Kidney (tissue), 14 donors: ENCODE measurements around the gene SHF. TPM values are rescaled to one million over a fixed set of nuclear protein-coding genes. Genes with fewer than 3 reads are reported as not detected.

Experiments used
- DNase-seq, 5 donors: peaks; one replicate each; pipeline ENCODE4 v3.0.0-alpha.2; 2013 to 2020
- FAIRE-seq: peaks from 2 replicates; lab custom pipeline; 2012; peaks lifted over from hg19 to GRCh38; lab: Jason Lieb, UNC
- H3K27ac ChIP-seq, 2 donors: one replicate each; pipeline ENCODE4 v1.7.0; 2013; ENCODE audit warnings: low read depth in 2 of 2, low read length in 2 of 2, inconsistent platforms in 1 of 2
- H3K27me3 ChIP-seq: one replicate; pipeline ENCODE4 v1.7.1; 2013; ENCODE audit warnings: low read length, inconsistent platforms; ENCODE audit not compliant: control insufficient read depth, insufficient read depth
- H3K36me3 ChIP-seq, 3 donors: one replicate each; pipeline versions ENCODE4 v1.7.0 to v1.7.1; 2013; ENCODE audit warnings: low read length in 3 of 3, control low read depth in 1 of 3, inconsistent platforms in 1 of 3; ENCODE audit not compliant: insufficient read depth in 3 of 3, control insufficient read depth in 2 of 3
- H3K4me1 ChIP-seq, 3 donors: one replicate each; pipeline versions ENCODE4 v1.7.0 to v1.7.1; 2013; ENCODE audit warnings: low read length in 3 of 3, inconsistent platforms in 1 of 3, low read depth in 1 of 3; ENCODE audit not compliant: control insufficient read depth in 2 of 3, insufficient read depth in 2 of 3
- H3K4me3 ChIP-seq, 3 donors: one replicate each; pipeline versions ENCODE4 v1.7.0 to v1.8.1; 2013; ENCODE audit warnings: low read length in 3 of 3, control low read depth in 1 of 3, inconsistent platforms in 1 of 3
- H3K9ac ChIP-seq, 3 donors: one replicate each; pipeline versions ENCODE4 v1.7.0 to v1.7.1; 2013; ENCODE audit warnings: low read length in 3 of 3, control low read depth in 1 of 3, inconsistent platforms in 1 of 3
- H3K9me3 ChIP-seq, 3 donors: one replicate each; pipeline versions ENCODE4 v1.7.0 to v1.7.1; 2013; ENCODE audit warnings: low read length in 3 of 3, control low read depth in 1 of 3, inconsistent platforms in 1 of 3; ENCODE audit not compliant: control insufficient read depth in 2 of 3, insufficient read depth in 1 of 3
- CTCF ChIP-seq: IDR thresholded peaks from 3 replicates; pipeline ENCODE4 v1.5.1; 2012; ENCODE audit warnings: mild to moderate bottlenecking, moderate library complexity, borderline replicate concordance; ENCODE audit not compliant: insufficient read depth; ENCODE audit errors: extremely low read depth
- intact Hi-C: fragments of 100-400 bp; cut with DNase I; formaldehyde crosslinking; loops from one replicate; pipeline ENCODE4 v1.11.1; 2022
- polyA plus RNA-seq: library from polyadenylated mRNA; stranded (reverse); fragments of 350-450 nt; fragmentation: Illumina TruSeq; extraction: RNeasy Lipid Tissue Mini Kit (QIAGEN cat#74804); gene quantifications from one replicate; pipeline ENCODE4 v1.2.3, GENCODE V29; 2014; ENCODE audit warnings: low read depth, low replicate concordance; ENCODE audit not compliant: insufficient read depth
- total RNA-seq: library from RNA; stranded (reverse); fragmentation: NEBNext Ultra II Directional; extraction: Animal tissue kit (Norgen Biotek cat#: 25700); gene quantifications from one replicate; pipeline ENCODE4 v1.2.1, GENCODE V29; 2021
- donor health status: control.
- donor health status: control.
- donor health status: control.
- donor health status: control.
- donor health status: control.
- donor health status: DM: yes; HTN: yes; CAD: no.
- donor health status: Normal renal cell carcinoma (clear cell type).

The SHF gene
- total and polyA plus RNA-seq, 2 donors from 2014 or later, result 5.2 to 7.7 TPM

- H3K9me3 ChIP-seq, result no peaks in the 10 kb centered on the region
- peak overlapping the region in 2 of 3 donors; percentile 7 to 48 for H3K4me3 ChIP-seq
- peak overlapping the region in 1 of 3 donors; percentile 3 for H3K9ac ChIP-seq
- no peak for TF ChIP-seq CTCF
- H3K36me3 ChIP-seq, result no peaks in the 10 kb centered on the region
- no peaks in the 10 kb centered on the region for H3K27me3 ChIP-seq
- FAIRE-seq, result no peak
- no peak overlapping the region for H3K27ac ChIP-seq
- peaks cover 0 to 6% (median 5%) of the 10 kb centered on the region in 3 donors for H3K4me1 ChIP-seq
- intact Hi-C loops, result no loop called here
- DNase-seq, result peak in 4 of 5 donors; percentile 37 to 82 (median 63)
Measured at GRCh38 chr15:45186771-45187577, 792 bp downstream of the SHF start.

DNA sequence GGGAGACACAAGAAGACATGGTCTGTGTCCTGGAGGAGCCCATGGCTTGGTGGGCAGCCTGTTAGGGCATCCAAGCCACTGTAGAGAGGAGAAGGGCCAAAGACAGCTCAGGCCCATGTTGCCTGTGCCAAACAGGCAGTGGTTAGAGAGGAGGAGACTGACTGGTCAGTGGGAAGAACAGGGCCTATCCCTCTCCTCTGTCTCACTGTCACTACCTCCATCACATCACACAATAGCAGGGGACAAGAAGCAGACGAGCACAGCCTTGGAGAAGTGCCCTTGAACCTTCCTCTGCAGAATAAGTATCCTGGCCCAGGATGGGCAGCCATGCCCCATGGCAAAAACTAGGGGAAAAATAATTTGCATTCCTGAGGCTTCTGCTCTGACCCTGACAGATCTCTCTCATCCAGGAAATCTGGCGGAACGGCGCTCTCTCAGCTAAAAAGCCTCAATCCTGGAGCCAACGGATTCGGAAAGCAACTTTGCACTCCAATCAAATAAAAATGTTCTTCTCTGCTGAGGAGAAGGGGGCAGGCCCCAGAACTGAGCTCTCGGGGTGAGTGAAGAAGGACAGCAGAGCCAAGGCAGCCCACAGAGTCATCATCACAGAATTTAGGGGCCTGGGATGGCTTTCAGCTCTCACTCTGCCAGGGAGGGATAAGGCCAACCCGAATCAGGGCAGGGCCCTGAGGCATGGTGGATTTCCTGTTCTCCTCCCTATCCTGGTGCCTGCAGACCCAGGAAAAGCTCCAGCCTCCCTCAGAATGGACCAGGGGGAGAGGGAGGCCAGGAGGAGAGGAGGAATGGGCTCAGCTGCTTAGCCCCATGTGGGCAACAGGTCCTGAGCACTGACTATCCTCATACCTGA, 1.6 kb downstream of the SHF start:
- no peak for FAIRE-seq
- intact Hi-C loops, result no loop called here
- TF ChIP-seq CTCF, result no peak
- peaks cover 0 to 6% (median 5%) of the 10 kb centered on the region in 3 donors for H3K4me1 ChIP-seq
- H3K9me3 ChIP-seq, result no peaks in the 10 kb centered on the region
- H3K36me3 ChIP-seq, result no peaks in the 10 kb centered on the region
- H3K4me3 ChIP-seq, result peak overlapping the region in 2 of 3 donors; percentile 7 to 48
- peak in 1 of 5 donors; percentile 30 for DNase-seq
- H3K27me3 ChIP-seq, result no peaks in the 10 kb centered on the region
- no peak overlapping the region for H3K9ac ChIP-seq
- H3K27ac ChIP-seq, result peak overlapping the region in 1 of 2 donors; percentile 10

DNA sequence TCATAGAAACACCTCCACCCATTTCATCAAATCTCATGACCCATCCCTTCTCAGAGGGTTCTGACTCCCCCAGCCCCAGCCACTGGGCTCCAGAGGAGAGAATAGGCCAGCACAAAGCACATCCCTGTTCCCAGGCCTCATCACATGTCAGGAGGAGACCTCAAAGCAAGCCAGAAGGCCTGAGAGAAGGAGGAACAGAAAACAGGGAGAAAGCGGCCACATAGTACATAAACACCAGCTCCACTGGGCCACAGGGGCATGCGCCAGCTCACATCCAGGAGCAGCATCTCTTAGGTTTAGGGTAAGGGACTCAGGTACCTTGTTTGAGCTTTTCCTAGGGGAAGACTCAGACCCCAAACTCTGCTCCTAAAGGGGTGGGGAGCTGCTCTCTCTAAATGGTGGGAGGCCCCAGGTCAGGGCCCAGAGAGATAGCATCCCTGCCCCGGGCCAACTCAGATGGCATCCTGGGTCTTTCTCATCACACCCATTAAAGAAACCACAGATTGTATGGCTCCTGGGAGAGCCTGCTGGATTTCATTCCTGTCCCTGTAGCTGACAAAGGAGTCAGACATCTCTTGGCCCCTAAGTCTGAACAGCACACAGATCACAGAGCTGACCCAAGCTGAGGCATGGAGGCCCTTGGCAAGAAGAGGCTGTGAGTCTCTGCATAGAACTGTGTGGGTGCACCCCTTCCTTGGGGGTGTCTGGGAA, 2.5 kb downstream of the SHF start:
- no peaks in the 10 kb centered on the region for H3K27me3 ChIP-seq
- no peak overlapping the region for H3K27ac ChIP-seq
- TF ChIP-seq CTCF, result no peak
- FAIRE-seq (no peak), DNase-seq (peak in 1 of 5 donors; percentile 30)
- no peaks in the 10 kb centered on the region for H3K36me3 ChIP-seq
- no peaks in the 10 kb centered on the region for H3K9me3 ChIP-seq
- no peak overlapping the region for H3K4me3 ChIP-seq
- intact Hi-C loops, result no loop called here
- peaks cover 0 to 6% (median 5%) of the 10 kb centered on the region in 3 donors for H3K4me1 ChIP-seq
- no peak overlapping the region for H3K9ac ChIP-seq
